ENCODE measurements around the gene NGFR.
"Not testable (repeated sequence)": the region's sequence is repeated elsewhere in the genome, so short reads cannot be mapped to it uniquely, and the experiment has no call there.

Gene NGFR

DNA sequence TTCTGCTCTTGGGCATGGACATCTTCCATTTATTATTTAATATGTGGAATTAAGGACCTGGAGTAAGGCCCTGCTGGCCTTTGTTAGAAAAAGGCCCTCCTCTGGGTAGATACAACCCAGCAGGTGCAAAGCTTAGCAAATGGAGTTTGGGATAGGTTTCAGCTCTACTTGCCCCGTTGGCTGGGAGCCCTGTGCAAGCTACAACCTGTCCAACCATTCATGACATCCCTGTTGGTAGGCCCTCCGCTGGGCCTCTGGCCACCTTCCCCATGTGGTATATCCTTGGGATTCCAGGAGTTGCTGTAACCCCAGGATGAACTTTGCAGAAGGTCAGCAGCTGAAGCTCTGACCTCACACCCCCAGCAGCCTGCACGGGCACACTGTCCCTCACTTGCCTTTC, 6.4 kb downstream of the NGFR start:
- Histone ChIP-seq H3K9me3 (ENCODE audit: control insufficient read depth in 1 of 2, low read length in 2 of 2) (no peaks in the 10 kb centered on the region), H3K27me3 (ENCODE audit: low read depth, low read length) (peaks cover 50% of the 10 kb centered on the region), H3K27ac (ENCODE audit: low read length) (no peak overlapping the region), H3K36me3 (ENCODE audit: control insufficient read depth in 1 of 2, insufficient read depth in 2 of 2, low read length in 2 of 2) (no peaks in the 10 kb centered on the region), H3K4me1 (ENCODE audit: control insufficient read depth in 1 of 2, insufficient read depth in 2 of 2, low read length in 2 of 2) (peaks cover 0 to 23% of the 10 kb centered on the region in 2 donors), H3K4me3 (ENCODE audit: low read depth in 1 of 2, low read length in 2 of 2) (no peak overlapping the region)

DNA sequence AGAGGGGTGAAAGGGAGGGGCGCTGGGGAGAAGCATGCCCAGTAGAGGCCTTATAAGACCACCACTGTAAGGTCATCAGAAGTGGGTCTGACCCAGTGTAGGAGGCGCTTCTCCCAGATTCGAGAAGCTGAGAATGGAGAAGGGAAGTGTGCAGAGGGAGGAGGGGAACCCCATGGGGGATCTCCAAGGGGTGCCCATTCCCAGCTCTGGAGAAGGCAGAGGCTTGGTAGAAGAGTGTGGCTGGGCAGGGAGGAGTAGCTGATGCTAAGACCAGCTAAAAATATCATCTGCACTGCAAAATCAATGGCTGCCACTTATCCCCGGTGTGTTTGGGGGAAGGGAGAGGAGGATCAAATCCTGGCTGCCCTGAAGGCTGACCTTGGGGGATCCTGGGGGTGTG, 7.2 kb downstream of the NGFR start:
- Histone ChIP-seq H3K4me1 (ENCODE audit: control insufficient read depth in 1 of 2, insufficient read depth in 2 of 2, low read length in 2 of 2) (peaks cover 0 to 15% of the 10 kb centered on the region in 2 donors), H3K27me3 (ENCODE audit: low read depth, low read length) (peaks cover 43% of the 10 kb centered on the region), H3K9me3 (ENCODE audit: control insufficient read depth in 1 of 2, low read length in 2 of 2) (no peaks in the 10 kb centered on the region), H3K36me3 (ENCODE audit: control insufficient read depth in 1 of 2, insufficient read depth in 2 of 2, low read length in 2 of 2) (no peaks in the 10 kb centered on the region), H3K27ac (ENCODE audit: low read length) (no peak overlapping the region), H3K4me3 (ENCODE audit: low read depth in 1 of 2, low read length in 2 of 2) (no peak overlapping the region)

DNA sequence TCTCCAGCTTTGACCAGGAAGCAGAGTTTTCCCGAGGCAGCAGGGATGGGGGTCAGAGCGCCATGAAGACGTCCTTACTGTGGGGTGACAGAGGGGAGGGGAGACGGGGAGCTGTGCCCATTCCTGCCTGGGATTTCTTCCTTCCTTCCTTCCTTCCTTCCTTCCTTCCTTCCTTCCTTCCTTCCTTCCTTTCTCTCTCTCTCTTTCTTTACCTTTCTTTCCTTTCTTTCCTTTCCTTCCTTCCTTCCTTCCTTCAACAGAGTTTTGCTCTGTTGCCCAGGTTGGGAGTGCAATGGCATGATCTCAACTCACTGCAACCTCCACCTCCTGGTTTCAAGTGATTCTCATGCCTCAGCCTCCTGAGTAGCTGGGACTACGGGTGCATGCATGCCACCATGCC, 7.6 kb downstream of the NGFR start:
- peaks cover 38% of the 10 kb centered on the region for H3K27me3 ChIP-seq (ENCODE audit: low read depth, low read length)
- not testable (repeated sequence) for H3K9me3 ChIP-seq (ENCODE audit: control insufficient read depth in 1 of 2, low read length in 2 of 2); H3K27ac ChIP-seq (ENCODE audit: low read length); H3K36me3 ChIP-seq (ENCODE audit: control insufficient read depth in 1 of 2, insufficient read depth in 2 of 2, low read length in 2 of 2); H3K4me3 ChIP-seq (ENCODE audit: low read depth in 1 of 2, low read length in 2 of 2)
- peaks cover 0 to 11% of the 10 kb centered on the region in 2 donors for H3K4me1 ChIP-seq (ENCODE audit: control insufficient read depth in 1 of 2, insufficient read depth in 2 of 2, low read length in 2 of 2)

DNA sequence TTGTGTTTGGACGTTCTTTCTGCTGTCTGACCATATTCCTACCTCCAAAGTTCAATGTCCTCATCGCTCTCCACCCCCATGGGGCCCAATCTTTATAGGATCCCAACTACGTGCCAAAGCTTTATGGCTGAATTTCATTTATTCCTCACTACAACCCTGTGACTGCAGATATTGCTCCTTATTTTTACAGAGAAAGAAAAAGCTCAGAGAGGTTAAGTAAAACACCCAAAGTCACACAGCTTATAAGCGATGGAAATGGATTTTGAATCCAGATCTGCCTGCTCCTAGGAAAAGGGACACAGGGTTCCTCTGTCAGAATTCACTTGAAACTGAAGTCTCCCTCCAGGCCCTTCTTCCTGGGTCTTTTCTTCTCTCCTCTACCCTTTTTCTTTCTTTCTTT, 9.3 kb downstream of the NGFR start:
- Histone ChIP-seq H3K4me3 (ENCODE audit: low read depth in 1 of 2, low read length in 2 of 2) (no peak overlapping the region), H3K9me3 (ENCODE audit: control insufficient read depth in 1 of 2, low read length in 2 of 2) (no peaks in the 10 kb centered on the region), H3K27me3 (ENCODE audit: low read depth, low read length) (peaks cover 30% of the 10 kb centered on the region), H3K36me3 (ENCODE audit: control insufficient read depth in 1 of 2, insufficient read depth in 2 of 2, low read length in 2 of 2) (no peaks in the 10 kb centered on the region), H3K27ac (ENCODE audit: low read length) (no peak overlapping the region), H3K4me1 (ENCODE audit: control insufficient read depth in 1 of 2, insufficient read depth in 2 of 2, low read length in 2 of 2) (peaks cover 0 to 4% of the 10 kb centered on the region in 2 donors)

DNA sequence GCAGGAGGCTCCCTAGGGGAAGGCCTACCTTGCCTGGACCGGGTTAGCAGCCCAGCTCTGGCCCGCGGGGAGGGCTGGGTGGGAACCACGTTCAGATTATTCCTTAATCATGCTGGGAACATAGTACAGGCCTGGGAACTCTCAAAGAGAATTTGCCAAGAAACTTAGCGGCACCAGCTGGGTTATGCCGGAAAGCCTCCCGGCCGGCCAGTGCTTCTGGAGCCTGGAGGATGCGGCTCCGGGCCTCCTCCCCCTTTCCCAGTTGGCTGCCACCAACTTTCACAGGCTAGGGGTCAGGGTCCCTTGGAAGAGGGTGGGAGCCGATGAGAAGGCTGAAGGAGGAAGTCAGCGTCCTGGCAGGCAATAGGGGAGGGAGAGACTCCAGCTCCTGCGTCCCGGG, 10.8 kb downstream of the NGFR start:
- no peaks in the 10 kb centered on the region for H3K9me3 ChIP-seq (ENCODE audit: control insufficient read depth in 1 of 2, low read length in 2 of 2)
- H3K27ac ChIP-seq (ENCODE audit: low read length): no peak overlapping the region

DNA sequence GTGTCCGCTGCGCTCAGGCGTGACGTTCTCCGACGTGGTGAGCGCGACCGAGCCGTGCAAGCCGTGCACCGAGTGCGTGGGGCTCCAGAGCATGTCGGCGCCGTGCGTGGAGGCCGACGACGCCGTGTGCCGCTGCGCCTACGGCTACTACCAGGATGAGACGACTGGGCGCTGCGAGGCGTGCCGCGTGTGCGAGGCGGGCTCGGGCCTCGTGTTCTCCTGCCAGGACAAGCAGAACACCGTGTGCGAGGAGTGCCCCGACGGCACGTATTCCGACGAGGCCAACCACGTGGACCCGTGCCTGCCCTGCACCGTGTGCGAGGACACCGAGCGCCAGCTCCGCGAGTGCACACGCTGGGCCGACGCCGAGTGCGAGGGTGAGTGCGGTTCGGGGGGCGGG, 11.2 kb downstream of the NGFR start:
- Histone ChIP-seq H3K9me3 (ENCODE audit: control insufficient read depth in 1 of 2, low read length in 2 of 2) (no peaks in the 10 kb centered on the region), H3K36me3 (ENCODE audit: control insufficient read depth in 1 of 2, insufficient read depth in 2 of 2, low read length in 2 of 2) (no peaks in the 10 kb centered on the region), H3K27me3 (ENCODE audit: low read depth, low read length) (peaks cover 18% of the 10 kb centered on the region), H3K4me1 (ENCODE audit: control insufficient read depth in 1 of 2, insufficient read depth in 2 of 2, low read length in 2 of 2) (peaks cover 0 to 4% of the 10 kb centered on the region in 2 donors), H3K27ac (ENCODE audit: low read length) (no peak overlapping the region), H3K4me3 (ENCODE audit: low read depth in 1 of 2, low read length in 2 of 2) (no peak overlapping the region)

More for the DNA sequence above, 10.8 kb downstream of the NGFR start:
- Histone ChIP-seq H3K4me1 (ENCODE audit: control insufficient read depth in 1 of 2, insufficient read depth in 2 of 2, low read length in 2 of 2) (peaks cover 0 to 4% of the 10 kb centered on the region in 2 donors), H3K27me3 (ENCODE audit: low read depth, low read length) (peaks cover 22% of the 10 kb centered on the region), H3K36me3 (ENCODE audit: control insufficient read depth in 1 of 2, insufficient read depth in 2 of 2, low read length in 2 of 2) (no peaks in the 10 kb centered on the region), H3K4me3 (ENCODE audit: low read depth in 1 of 2, low read length in 2 of 2) (no peak overlapping the region)

DNA sequence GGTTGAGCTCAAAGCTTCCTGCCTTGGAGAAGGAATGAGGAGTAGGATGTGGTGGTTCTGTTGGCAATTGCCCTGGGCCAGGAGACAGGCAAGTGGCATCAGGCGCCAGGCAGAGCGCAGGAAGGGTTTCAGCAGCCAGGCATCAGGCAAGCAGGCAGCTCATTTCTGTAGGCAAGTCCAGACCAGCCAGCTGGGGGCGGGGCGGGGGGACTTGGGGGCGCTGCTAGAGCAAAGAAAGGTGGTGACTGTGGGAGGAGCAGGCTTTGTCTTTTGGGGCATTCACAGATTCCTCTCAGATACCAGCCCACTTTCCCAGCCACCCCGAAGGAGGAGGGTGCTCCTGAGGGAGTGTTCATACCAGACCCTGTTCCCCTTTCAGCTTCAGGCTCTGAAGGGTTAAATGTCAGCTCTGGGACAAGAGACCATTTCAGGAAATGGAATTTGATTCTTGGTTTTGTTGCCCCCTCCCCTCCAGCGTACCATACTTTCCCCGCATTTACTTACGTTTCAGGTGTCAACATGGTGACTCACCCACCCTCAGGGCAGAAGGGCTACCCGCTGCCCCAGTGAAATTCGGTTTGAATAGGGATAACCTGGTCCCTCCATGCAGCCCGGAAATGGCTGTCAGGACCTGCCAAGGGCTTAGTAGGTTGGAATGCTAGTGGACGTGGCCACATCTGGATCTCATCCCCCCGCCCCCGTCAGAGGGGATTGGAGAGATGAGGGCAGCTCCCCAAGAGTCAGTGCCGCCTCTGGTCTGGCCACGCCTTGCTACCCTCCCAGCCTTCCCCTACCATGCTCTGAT, 13.2 kb downstream of the NGFR start:
- Histone ChIP-seq H3K4me3 (ENCODE audit: low read depth in 1 of 2, low read length in 2 of 2) (no peak overlapping the region), H3K4me1 (ENCODE audit: control insufficient read depth in 1 of 2, insufficient read depth in 2 of 2, low read length in 2 of 2) (peaks cover 0 to 4% of the 10 kb centered on the region in 2 donors), H3K36me3 (ENCODE audit: control insufficient read depth in 1 of 2, insufficient read depth in 2 of 2, low read length in 2 of 2) (no peaks in the 10 kb centered on the region), H3K27me3 (ENCODE audit: low read depth, low read length) (peaks cover 13% of the 10 kb centered on the region), H3K27ac (ENCODE audit: low read length) (no peak overlapping the region), H3K9me3 (ENCODE audit: control insufficient read depth in 1 of 2, low read length in 2 of 2) (no peaks in the 10 kb centered on the region)

DNA sequence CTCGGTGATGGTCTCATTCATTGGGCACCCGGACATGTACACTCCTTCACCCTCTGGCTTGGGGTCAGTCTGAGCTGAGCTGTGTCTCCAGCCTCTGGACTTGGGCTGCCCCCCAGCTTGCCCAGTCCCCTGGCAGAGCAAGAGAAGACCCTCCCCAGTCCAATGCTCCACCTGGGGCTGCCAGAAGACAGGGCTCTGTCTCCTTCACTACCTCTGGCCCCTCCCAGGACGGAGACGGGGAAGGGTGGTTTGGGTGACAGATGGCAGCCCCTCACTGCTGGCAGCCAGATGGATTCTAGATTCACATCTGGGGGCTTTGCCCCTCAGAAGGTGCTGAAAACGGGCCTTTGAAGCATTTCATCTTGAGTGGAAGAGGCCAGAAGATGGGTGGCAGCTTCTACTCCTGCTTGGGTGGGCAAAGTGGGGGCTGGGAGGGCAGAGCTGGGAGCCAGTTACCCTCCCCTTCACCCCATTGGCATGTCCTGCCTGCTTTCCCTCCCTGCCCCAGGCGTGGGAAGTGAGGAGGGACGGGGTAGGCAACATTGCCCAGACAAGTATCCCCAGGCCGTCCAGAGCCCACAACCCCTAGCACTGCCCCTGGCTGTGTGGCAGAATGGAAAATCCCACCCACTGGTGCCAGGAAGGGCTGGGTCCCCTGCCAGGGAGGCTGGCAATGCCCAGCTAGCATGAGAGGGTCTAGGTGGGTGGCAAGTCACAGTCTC, 13.9 kb downstream of the NGFR start:
- Histone ChIP-seq H3K27ac (ENCODE audit: low read length) (no peak overlapping the region), H3K36me3 (ENCODE audit: control insufficient read depth in 1 of 2, insufficient read depth in 2 of 2, low read length in 2 of 2) (no peaks in the 10 kb centered on the region), H3K4me3 (ENCODE audit: low read depth in 1 of 2, low read length in 2 of 2) (no peak overlapping the region), H3K27me3 (ENCODE audit: low read depth, low read length) (peaks cover 9% of the 10 kb centered on the region), H3K4me1 (ENCODE audit: control insufficient read depth in 1 of 2, insufficient read depth in 2 of 2, low read length in 2 of 2) (peaks cover 0 to 11% of the 10 kb centered on the region in 2 donors), H3K9me3 (ENCODE audit: control insufficient read depth in 1 of 2, low read length in 2 of 2) (no peaks in the 10 kb centered on the region)

DNA sequence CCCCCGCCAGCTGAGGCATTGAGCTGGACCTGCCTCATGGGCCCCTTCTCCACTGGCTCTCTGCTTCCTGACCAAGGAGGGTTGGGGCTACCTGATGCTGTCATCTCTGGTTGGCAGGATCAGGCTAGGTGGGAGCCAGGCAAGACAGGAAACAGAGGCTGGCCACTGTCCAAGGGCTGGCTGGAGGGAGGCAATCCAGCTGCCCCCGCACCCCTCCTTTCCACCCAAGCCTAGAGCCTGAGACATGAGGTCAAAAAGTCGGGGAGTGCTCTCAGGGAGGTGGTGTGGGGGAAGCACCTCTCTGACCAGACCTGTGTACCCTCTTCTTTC, 14.5 kb downstream of the NGFR start:
- H3K27me3 ChIP-seq (ENCODE audit: low read depth, low read length): peaks cover 9% of the 10 kb centered on the region
- no peak overlapping the region for H3K4me3 ChIP-seq (ENCODE audit: low read depth in 1 of 2, low read length in 2 of 2)
- no peaks in the 10 kb centered on the region for H3K9me3 ChIP-seq (ENCODE audit: control insufficient read depth in 1 of 2, low read length in 2 of 2)
- no peak overlapping the region for H3K27ac ChIP-seq (ENCODE audit: low read length)
- peaks cover 0 to 17% of the 10 kb centered on the region in 2 donors for H3K4me1 ChIP-seq (ENCODE audit: control insufficient read depth in 1 of 2, insufficient read depth in 2 of 2, low read length in 2 of 2)
- H3K36me3 ChIP-seq (ENCODE audit: control insufficient read depth in 1 of 2, insufficient read depth in 2 of 2, low read length in 2 of 2): no peaks in the 10 kb centered on the region

DNA sequence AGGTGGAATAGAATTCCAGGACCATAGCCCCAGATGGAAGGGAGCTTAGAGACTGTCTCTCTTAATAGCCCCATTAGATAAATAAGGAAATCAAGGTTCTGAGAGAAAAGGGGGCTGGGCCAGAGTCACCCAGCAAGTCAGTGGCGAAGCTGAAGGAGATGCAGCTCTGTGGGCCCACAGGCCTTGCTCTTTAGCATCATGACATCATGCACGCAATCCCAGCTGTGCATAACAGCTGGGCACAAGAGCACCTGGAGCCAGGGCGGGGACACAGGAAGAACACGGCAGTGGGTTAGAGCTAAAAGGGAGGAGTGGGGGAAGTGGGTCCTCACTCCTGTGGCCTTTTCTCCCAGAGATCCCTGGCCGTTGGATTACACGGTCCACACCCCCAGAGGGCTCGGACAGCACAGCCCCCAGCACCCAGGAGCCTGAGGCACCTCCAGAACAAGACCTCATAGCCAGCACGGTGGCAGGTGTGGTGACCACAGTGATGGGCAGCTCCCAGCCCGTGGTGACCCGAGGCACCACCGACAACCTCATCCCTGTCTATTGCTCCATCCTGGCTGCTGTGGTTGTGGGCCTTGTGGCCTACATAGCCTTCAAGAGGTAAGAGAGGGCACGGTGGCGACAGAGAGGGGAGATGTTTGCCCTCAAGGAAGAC, 15.1 kb downstream of the NGFR start:
- Histone ChIP-seq H3K36me3 (ENCODE audit: control insufficient read depth in 1 of 2, insufficient read depth in 2 of 2, low read length in 2 of 2) (no peaks in the 10 kb centered on the region), H3K4me3 (ENCODE audit: low read depth in 1 of 2, low read length in 2 of 2) (no peak overlapping the region), H3K27me3 (ENCODE audit: low read depth, low read length) (peaks cover 7% of the 10 kb centered on the region), H3K27ac (ENCODE audit: low read length) (no peak overlapping the region), H3K9me3 (ENCODE audit: control insufficient read depth in 1 of 2, low read length in 2 of 2) (no peaks in the 10 kb centered on the region), H3K4me1 (ENCODE audit: control insufficient read depth in 1 of 2, insufficient read depth in 2 of 2, low read length in 2 of 2) (peaks cover 6 to 22% of the 10 kb centered on the region in 2 donors)

DNA sequence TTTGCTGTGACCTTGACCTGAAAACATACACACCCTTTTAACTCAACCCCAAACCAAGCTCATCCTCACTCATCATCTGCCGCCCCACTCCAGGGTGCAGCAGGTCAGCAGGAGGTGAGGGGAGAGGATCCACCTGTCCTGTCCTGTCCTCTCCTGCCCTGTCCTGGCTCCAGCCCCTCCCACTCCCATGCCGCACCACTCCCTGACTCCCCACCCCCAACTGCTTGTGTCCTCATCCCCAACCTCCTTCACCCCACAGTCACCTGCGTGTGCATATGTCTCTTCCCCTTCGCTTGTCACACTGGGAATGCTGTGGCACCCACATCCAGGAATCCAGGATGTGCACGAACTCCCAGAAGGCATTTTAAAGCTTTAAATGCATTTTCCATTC, 15.6 kb downstream of the NGFR start:
- Histone ChIP-seq H3K4me3 (ENCODE audit: low read depth in 1 of 2, low read length in 2 of 2) (no peak overlapping the region), H3K4me1 (ENCODE audit: control insufficient read depth in 1 of 2, insufficient read depth in 2 of 2, low read length in 2 of 2) (peaks cover 12 to 23% of the 10 kb centered on the region in 2 donors), H3K36me3 (ENCODE audit: control insufficient read depth in 1 of 2, insufficient read depth in 2 of 2, low read length in 2 of 2) (no peaks in the 10 kb centered on the region), H3K9me3 (ENCODE audit: control insufficient read depth in 1 of 2, low read length in 2 of 2) (no peaks in the 10 kb centered on the region), H3K27ac (ENCODE audit: low read length) (no peak overlapping the region), H3K27me3 (ENCODE audit: low read depth, low read length) (peaks cover 5% of the 10 kb centered on the region)

Data from muscle layer of duodenum (tissue), 2 donors.